ENCODE data around the gene DLG2. TPM values are rescaled to one million over a fixed set of nuclear protein-coding genes. Genes with fewer than 3 reads are reported as not detected.

The DLG2 gene
- total and polyA plus RNA-seq, 2 of the 8 experiments (the other 6 are each of a cell fraction or from before 2014, with no cell fraction given): 1.7 to 14.3 TPM

GRCh38 chr11:85423794-85424193, 203.3 kb downstream of the DLG2 start:
- 89% methylated on average over 3 of the region's 3 CpGs; no CpG with 5 or more reads in 1 of the 2 experiments for WGBS, 2 experiments (ENCODE audit: extremely low coverage in 1 of 2, insufficient coverage in 1 of 2, insufficient read length in 1 of 2, insufficient replicate concordance in 2 of 2, low coverage in 1 of 2, low lambda C conversion rate in 2 of 2, missing lambda C conversion rate in 1 of 2)

More at GRCh38 chr11:85423794-85424193, 203.3 kb downstream of the DLG2 start:
- Histone ChIP-seq H2AFZ (ENCODE audit: low read length) (no peak overlapping the region), H3K14ac (ENCODE audit: insufficient read length) (no peak overlapping the region), H2BK120ac (replicated peaks; ENCODE audit: low read depth, low read length) (no peak overlapping the region), H2BK12ac (ENCODE audit: low read depth, low read length) (no peak overlapping the region), H3K56ac (replicated peaks; ENCODE audit: insufficient read length, low read depth, low read length) (no peak overlapping the region), H3K23me2 (ENCODE audit: low read depth, low read length) (no peaks in the 10 kb centered on the region), H3K36me3 (ENCODE audit: control insufficient read depth in 2 of 4, insufficient read depth in 4 of 4, low read length in 3 of 4) (no peaks in the 10 kb centered on the region), H2BK15ac (ENCODE audit: low read length) (no peak overlapping the region), H3K27me3 (replicated peaks in 1 of 4; ENCODE audit: control insufficient read depth in 3 of 4, extremely low read depth in 1 of 4, insufficient read depth in 3 of 4, low read length in 3 of 4) (no peaks in the 10 kb centered on the region), H4K91ac (replicated peaks; ENCODE audit: insufficient read length, low read length) (no peak overlapping the region), H2BK20ac (ENCODE audit: low read length) (no peak overlapping the region), H3K9me3 (ENCODE audit: insufficient read depth in 2 of 2, low read depth in 1 of 2, low read length in 1 of 2) (no peaks in the 10 kb centered on the region), H3K4me2 (ENCODE audit: insufficient read depth in 1 of 2, low read depth in 2 of 2, low read length in 2 of 2) (no peak overlapping the region), H3K4ac (replicated peaks; ENCODE audit: insufficient read length, low read depth, low read length) (no peak overlapping the region), H3K18ac (ENCODE audit: extremely low read depth, low read length) (no peak overlapping the region), H3K4me3 (ENCODE audit: extremely low read depth in 1 of 4, insufficient read depth in 2 of 4, low read depth in 3 of 4, low read length in 4 of 4) (no peak overlapping the region), H4K8ac (ENCODE audit: extremely low read depth, insufficient read depth, low read length) (no peak overlapping the region), H3K79me2 (ENCODE audit: control insufficient read depth in 1 of 2, insufficient read depth in 2 of 2, low read length in 2 of 2) (no peaks in the 10 kb centered on the region), H3K23ac (ENCODE audit: insufficient read length) (no peak overlapping the region), H3K27ac (ENCODE audit: low read depth, low read length) (no peak overlapping the region), H3K9ac (replicated peaks in 1 of 4; ENCODE audit: extremely low read depth in 1 of 4, low read depth in 3 of 4, low read length in 3 of 4) (no peak overlapping the region), H3K4me1 (replicated peaks in 1 of 4; ENCODE audit: control insufficient read depth in 3 of 4, insufficient read depth in 4 of 4, low read length in 3 of 4) (no peaks in the 10 kb centered on the region), H3K79me1 (ENCODE audit: low read depth, low read length) (no peaks in the 10 kb centered on the region), H2BK5ac (ENCODE audit: low read depth, low read length) (no peak overlapping the region), H4K5ac (ENCODE audit: insufficient read length, low read depth, low read length) (no peak overlapping the region), H2AK5ac (ENCODE audit: low read depth, low read length) (no peak overlapping the region), H4K20me1 (replicated peaks in 1 of 2; ENCODE audit: control insufficient read depth in 1 of 2, insufficient read depth in 2 of 2, low read length in 2 of 2) (no peaks in the 10 kb centered on the region)
- POLR2A ChIA-PET (ENCODE audit: partially characterized antibody): no interaction called here
- CTCF ChIA-PET (ENCODE audit: partially characterized antibody): no interaction called here
- FAIRE-seq (no peak), DNase-seq (ENCODE audit: low read depth in 1 of 2, low spot score in 2 of 2) (no peak)
- TF ChIP-seq CTBP2 (IDR thresholded peaks at IDR 0.05; ENCODE audit: borderline replicate concordance, insufficient read depth, insufficient read length, low read length): no peak
- TF ChIP-seq RXRA (IDR thresholded peaks at IDR 0.05; ENCODE audit: insufficient read depth, low read depth, low read length): no peak
- TF ChIP-seq HDAC2 (IDR thresholded peaks at IDR 0.05; ENCODE audit: borderline replicate concordance in 1 of 2, low read depth in 2 of 2, low read length in 2 of 2): no peak
- TF ChIP-seq KDM1A (IDR thresholded peaks at IDR 0.05; ENCODE audit: borderline replicate concordance, low read length): no peak
- TF ChIP-seq ATF3 (IDR thresholded peaks at IDR 0.05; ENCODE audit: insufficient read depth, low read depth, low read length): no peak
- TF ChIP-seq NRF1 (IDR thresholded peaks at IDR 0.05; ENCODE audit: low read depth, low read length): no peak
- no peak for TF ChIP-seq CHD1 (IDR thresholded peaks at IDR 0.05; ENCODE audit: low read depth, low read length)
- TF ChIP-seq RBBP5 (IDR thresholded peaks at IDR 0.05; ENCODE audit: borderline replicate concordance, low read depth, low read length): no peak
- no peak for TF ChIP-seq SAP30 (IDR thresholded peaks at IDR 0.05; ENCODE audit: insufficient read depth, insufficient replicate concordance, low read length)
